ENCODE data around the gene SSTR3.

- no peak for TF ChIP-seq NFE2L2 (IDR thresholded peaks at IDR 0.05; ENCODE audit: low read depth, low read length)
- no peak for TF ChIP-seq BHLHE40 (IDR thresholded peaks at IDR 0.05; ENCODE audit: low read depth, low read length)
- TF ChIP-seq CTCF (conservative IDR thresholded peaks at IDR 0.05; ENCODE audit: low read depth, low read length), result no peak
- TF ChIP-seq POLR2A (IDR thresholded peaks at IDR 0.05; ENCODE audit: low read depth, low read length), result no peak
- TF ChIP-seq RFX5 (IDR thresholded peaks at IDR 0.05; ENCODE audit: low read depth, low read length), result no peak
- no peak for TF ChIP-seq USF2 (IDR thresholded peaks at IDR 0.05; ENCODE audit: low read depth, low read length)
- TF ChIP-seq RCOR1 (IDR thresholded peaks at IDR 0.05; ENCODE audit: insufficient replicate concordance, low read length), result no peak
- TF ChIP-seq RAD21 (IDR thresholded peaks at IDR 0.05; ENCODE audit: low read length), result no peak
- TF ChIP-seq MXI1 (IDR thresholded peaks at IDR 0.05; ENCODE audit: borderline replicate concordance, low read depth, low read length), result no peak
- TF ChIP-seq CEBPB (IDR thresholded peaks at IDR 0.05; ENCODE audit: low read depth, low read length), result no peak
- no peak for TF ChIP-seq ELK1 (IDR thresholded peaks at IDR 0.05; ENCODE audit: borderline replicate concordance, low read depth, low read length)
These were observed 14.2 kb upstream of the SSTR3 start for GRCh38 chr22:37226514-37226913.
